Esophagus squamous epithelium (tissue), 4 donors: ENCODE results near the gene PRODH.
"Not testable (repeated sequence)": the region's sequence is repeated elsewhere in the genome, so short reads cannot be mapped to it uniquely, and the experiment has no call there.

Experiments
- CTCF ChIP-seq, 6 experiments: fragments of 450-650 bp in 4 of 6; fragments of 200-600 bp in 2 of 6; sonication (generic) in 2 of 6; IDR thresholded peaks; one replicate each; pipeline ENCODE4 v1.5.1; 2016 to 2019; ENCODE audit warnings: antibody characterized with exemption in 6 of 6, mild to moderate bottlenecking in 4 of 6, moderate library complexity in 4 of 6
- POLR2A ChIP-seq, 4 donors: fragments of 450-650 bp; IDR thresholded peaks; one replicate each; pipeline ENCODE4 v1.6.1; 2017; ENCODE audit warnings: antibody characterized with exemption in 4 of 4, mild to moderate bottlenecking in 4 of 4, moderate library complexity in 3 of 4

GRCh38 chr22:18920257-18920902 lies 15.7 kb downstream of the PRODH start:
- not testable (repeated sequence) for TF ChIP-seq CTCF, POLR2A (IDR thresholded peaks at IDR 0.05)
